Hepatocyte (in vitro differentiated cells): ENCODE measurements around the gene KRT85. TPM values are rescaled to one million over a fixed set of nuclear protein-coding genes. Genes with fewer than 3 reads are reported as not detected.

Source experiments
- DNase-seq: peaks from one replicate; pipeline ENCODE4 v3.0.0-alpha.2; 2016; ENCODE audit warnings: low spot score
- H2AFZ ChIP-seq: fragments of 200-600 bp; sonication (generic); 2 replicates; pipeline ENCODE4 v1.6.0; 2016; ENCODE audit warnings: antibody characterized with exemption, mild to moderate bottlenecking
- H3K27ac ChIP-seq: fragments of 200-600 bp; sonication (generic); 2 replicates; pipeline ENCODE4 v1.5.1; 2016; ENCODE audit warnings: mild to moderate bottlenecking
- H3K27me3 ChIP-seq: fragments of 200-600 bp; sonication (generic); 2 replicates; pipeline ENCODE4 v1.6.1; 2016
- H3K36me3 ChIP-seq: fragments of 200-600 bp; sonication (generic); replicated peaks from 2 replicates; pipeline ENCODE4 v1.5.1; 2016; ENCODE audit warnings: low read depth; ENCODE audit not compliant: insufficient read depth
- H3K4me1 ChIP-seq: fragments of 200-600 bp; sonication (generic); 2 replicates; pipeline ENCODE4 v1.5.1; 2016; ENCODE audit warnings: mild to moderate bottlenecking, moderate library complexity; ENCODE audit not compliant: insufficient read depth
- H3K4me2 ChIP-seq: fragments of 200-600 bp; sonication (generic); 2 replicates; pipeline ENCODE4 v1.6.0; 2016
- H3K4me3 ChIP-seq: fragments of 200-600 bp; sonication (generic); 2 replicates; pipeline ENCODE4 v1.5.1; 2016; ENCODE audit warnings: mild to moderate bottlenecking
- H3K79me2 ChIP-seq: fragments of 200-600 bp; sonication (generic); 2 replicates; pipeline ENCODE4 v1.6.0; 2017; ENCODE audit warnings: mild to moderate bottlenecking
- H3K9me2 ChIP-seq: fragments of 200-600 bp; sonication (generic); replicated peaks from 2 replicates; pipeline ENCODE4 v1.6.0; 2017; ENCODE audit warnings: mild to moderate bottlenecking; ENCODE audit not compliant: insufficient read depth
- H3K9me3 ChIP-seq: fragments of 200-600 bp; sonication (generic); 2 replicates; pipeline ENCODE4 v1.5.1; 2016; ENCODE audit warnings: low read depth, mild to moderate bottlenecking
- H4K20me1 ChIP-seq: fragments of 200-600 bp; sonication (generic); 2 replicates; pipeline ENCODE4 v1.6.0; 2016; ENCODE audit warnings: mild to moderate bottlenecking; ENCODE audit not compliant: insufficient read depth, poor library complexity, severe bottlenecking
- CTCF ChIP-seq: fragments of 200-600 bp; sonication (generic); IDR thresholded peaks from 2 replicates; pipeline ENCODE4 v1.5.1; 2016; ENCODE audit warnings: antibody characterized with exemption, mild to moderate bottlenecking; ENCODE audit not compliant: poor library complexity
- EZH2 ChIP-seq: fragments of 200-600 bp; sonication (generic); IDR thresholded peaks from 2 replicates; pipeline ENCODE4 v1.6.1; 2016; ENCODE audit warnings: antibody characterized with exemption, mild to moderate bottlenecking, borderline replicate concordance
- EZH2phosphoT487 ChIP-seq: fragments of 200-600 bp; sonication (generic); IDR thresholded peaks from one replicate; pipeline ENCODE4 v1.6.1; 2018; ENCODE audit warnings: antibody characterized with exemption, mild to moderate bottlenecking, low read depth, moderate library complexity; ENCODE audit not compliant: unreplicated experiment, severe bottlenecking
- WGBS: methylation state at CpG from one replicate; pipeline ENCODE4 v1.1.6; 2016; ENCODE audit warnings: low lambda C conversion rate; ENCODE audit errors: missing lambda C conversion rate; 5-methylcytosine and 5-hydroxymethylcytosine counted together
- polyA plus RNA-seq: library from polyadenylated mRNA; unstranded; fragments of >200 nt; fragmentation: Nextera tagmentation; extraction: Ambion mirVana; gene quantifications from 2 replicates; pipeline ENCODE4 v1.2.1, GENCODE V29; 2016
- total RNA-seq: library from RNA; depleted of rRNA; stranded (reverse); fragments of >200 nt; gene quantifications from 2 replicates; pipeline ENCODE4 v1.2.3, GENCODE V29; 2014

The KRT85 gene
- total and polyA plus RNA-seq, 2 experiments from 2014 or later: not detected

GRCh38 chr12:52351196-52352059 lies 15.9 kb downstream of the KRT85 start:
- H3K79me2 ChIP-seq: no peaks in the 10 kb centered on the region
- 80% methylated on average over 9 of the region's 9 CpGs for WGBS

GRCh38 chr12:52350786-52351185 lies 16.5 kb downstream of the KRT85 start:
- Histone ChIP-seq H3K4me1 (peaks cover 13% of the 10 kb centered on the region), H3K4me2 (no peak overlapping the region), H3K4me3 (no peak overlapping the region), H3K27me3 (peaks cover 3% of the 10 kb centered on the region), H3K36me3 (no peaks in the 10 kb centered on the region), H3K79me2 (no peaks in the 10 kb centered on the region), H4K20me1 (no peaks in the 10 kb centered on the region), H3K27ac (no peak overlapping the region), H3K9me2 (no peaks in the 10 kb centered on the region), H2AFZ (no peak overlapping the region), H3K9me3 (no peaks in the 10 kb centered on the region)
- DNase-seq: no peak
- no peak for TF ChIP-seq EZH2phosphoT487
- no peak for TF ChIP-seq EZH2
- TF ChIP-seq CTCF: no peak
- WGBS: 92% methylated on average over 5 of the region's 5 CpGs

More at GRCh38 chr12:52351196-52352059, 15.9 kb downstream of the KRT85 start:
- Histone ChIP-seq H3K27me3 (peaks cover 3% of the 10 kb centered on the region), H3K9me3 (no peaks in the 10 kb centered on the region), H2AFZ (no peak overlapping the region), H3K4me3 (no peak overlapping the region), H3K4me1 (peaks cover 6% of the 10 kb centered on the region), H3K27ac (no peak overlapping the region), H3K9me2 (no peaks in the 10 kb centered on the region), H3K4me2 (no peak overlapping the region), H4K20me1 (no peaks in the 10 kb centered on the region), H3K36me3 (no peaks in the 10 kb centered on the region)
- TF ChIP-seq EZH2: no peak
- TF ChIP-seq CTCF: no peak
- no peak for TF ChIP-seq EZH2phosphoT487
- DNase-seq: no peak

GRCh38 chr12:52350021-52350620 lies 17.2 kb downstream of the KRT85 start:
- Histone ChIP-seq H3K9me3 (no peaks in the 10 kb centered on the region), H3K4me1 (peaks cover 17% of the 10 kb centered on the region), H4K20me1 (no peaks in the 10 kb centered on the region), H3K27me3 (peaks cover 3% of the 10 kb centered on the region), H3K27ac (no peak overlapping the region), H3K4me2 (no peak overlapping the region), H2AFZ (no peak overlapping the region), H3K79me2 (no peaks in the 10 kb centered on the region), H3K4me3 (no peak overlapping the region), H3K9me2 (no peaks in the 10 kb centered on the region), H3K36me3 (no peaks in the 10 kb centered on the region)
- no peak for DNase-seq
- TF ChIP-seq EZH2 (no peak), CTCF (no peak), EZH2phosphoT487 (no peak)
- WGBS: 91% methylated on average over 8 of the region's 8 CpGs
